Endothelial cell of umbilical vein (primary cell): ENCODE results near the gene CACNB1. TPM values are rescaled to one million over a fixed set of nuclear protein-coding genes. Genes with fewer than 3 reads are reported as not detected.

Experiments
- BruUV-seq: library from RNA; stranded (reverse); fragments of 400-500 nt; replicated peaks from 2 replicates; lab custom pipeline; 2021; lab: Mats Ljungman, UMichigan
- CTCF ChIA-PET: fragments of 300-600, 350-600 bp; sonication (Branson Sonifier 250); formaldehyde crosslinking; loops from one replicate; lab custom pipeline; 2021; ENCODE audit warnings: antibody characterized with exemption, inconsistent platforms; lab: Charles Lee
- POLR2A ChIA-PET: fragments of 300-600, 350-600 bp; sonication (Branson Sonifier 250); formaldehyde crosslinking; loops from one replicate; lab custom pipeline; 2021; ENCODE audit warnings: antibody characterized with exemption, inconsistent platforms; lab: Charles Lee
- DNase-seq: peaks from one replicate; pipeline ENCODE4 v3.0.0-alpha.2; 2011; ENCODE audit warnings: low read depth, low spot score
- FAIRE-seq: peaks from 2 replicates; lab custom pipeline; 2011; peaks lifted over from hg19 to GRCh38; lab: Jason Lieb, UNC
- H2AFZ ChIP-seq: 2 replicates; pipeline ENCODE4 v1.6.0; 2012; ENCODE audit warnings: low read depth, low read length, control low read depth, inconsistent platforms
- H3K27ac ChIP-seq: 2 replicates; pipeline ENCODE4 v1.5.1; 2011; ENCODE audit warnings: low read depth, mild to moderate bottlenecking, control low read depth, low read length, moderate library complexity; ENCODE audit not compliant: insufficient read depth
- H3K27me3 ChIP-seq, 2 experiments: 2 replicates each; pipeline versions ENCODE4 v1.6.0 to v1.6.1; 2011; ENCODE audit warnings: low read length in 2 of 2, mixed read lengths in 1 of 2; ENCODE audit not compliant: control insufficient read depth in 2 of 2, insufficient read depth in 2 of 2
- H3K36me3 ChIP-seq, 2 experiments: 2 replicates in 1 of 2; 3 replicates in 1 of 2; pipeline ENCODE4 v1.5.1; 2011; ENCODE audit warnings: low read length in 2 of 2, mild to moderate bottlenecking in 1 of 2, moderate library complexity in 1 of 2; ENCODE audit not compliant: control insufficient read depth in 2 of 2, insufficient read depth in 2 of 2; ENCODE audit errors: extremely low read depth in 1 of 2
- H3K4me1 ChIP-seq: 3 replicates; pipeline ENCODE4 v1.5.1; 2011; ENCODE audit warnings: mild to moderate bottlenecking, low read length; ENCODE audit not compliant: control insufficient read depth, insufficient read depth; ENCODE audit errors: extremely low read depth
- H3K4me2 ChIP-seq: 2 replicates; pipeline ENCODE4 v1.6.1; 2011; ENCODE audit warnings: low read length, control low read depth, mixed read lengths; ENCODE audit not compliant: insufficient read depth
- H3K4me3 ChIP-seq, 3 experiments: fragments of 200-600 bp in 1 of 3; sonication (generic), shearing (Covaris generic) in 1 of 3; replicated peaks in 1 of 3; 2 replicates each; pipeline ENCODE4 v1.5.1; 2011 to 2016; ENCODE audit warnings: control low read depth in 3 of 3, low read length in 3 of 3, mild to moderate bottlenecking in 2 of 3, inconsistent platforms in 1 of 3, low read depth in 1 of 3, moderate library complexity in 1 of 3; ENCODE audit not compliant: insufficient read depth in 1 of 3
- H3K79me2 ChIP-seq: 2 replicates; pipeline ENCODE4 v1.6.0; 2012; ENCODE audit warnings: low read length, inconsistent platforms; ENCODE audit not compliant: control insufficient read depth, insufficient read depth
- H3K9ac ChIP-seq: replicated peaks from 2 replicates; pipeline ENCODE3; 2011; ENCODE audit warnings: low read length, control low read depth; ENCODE audit not compliant: insufficient read depth; ENCODE audit errors: extremely low read depth
- H3K9me1 ChIP-seq: replicated peaks from 3 replicates; pipeline ENCODE4 v1.6.0; 2011; ENCODE audit warnings: mild to moderate bottlenecking, low read length; ENCODE audit not compliant: control insufficient read depth, insufficient read depth; ENCODE audit errors: extremely low read depth
- H3K9me3 ChIP-seq: replicated peaks from 2 replicates; pipeline ENCODE4 v1.5.1; 2012; ENCODE audit warnings: low read length, inconsistent platforms; ENCODE audit not compliant: control insufficient read depth, insufficient read depth
- H4K20me1 ChIP-seq: replicated peaks from 2 replicates; pipeline ENCODE3; 2011; ENCODE audit warnings: mild to moderate bottlenecking, low read length; ENCODE audit not compliant: control insufficient read depth, insufficient read depth; ENCODE audit errors: extremely low read depth
- EZH2 ChIP-seq: IDR thresholded peaks from 2 replicates; pipeline ENCODE4 v1.6.1; 2012; ENCODE audit warnings: borderline replicate concordance, low read depth, mild to moderate bottlenecking, moderate library complexity, low read length, inconsistent platforms; ENCODE audit not compliant: severe bottlenecking
- JUN ChIP-seq: IDR thresholded peaks from 2 replicates; pipeline ENCODE4 v1.6.1; 2011; ENCODE audit warnings: borderline replicate concordance, low read depth; ENCODE audit not compliant: insufficient read length, insufficient read depth
- dilution Hi-C: fragments of 300-500 bp; cut with MboI; formaldehyde crosslinking; loops from one replicate; pipeline ENCODE4 v1.15.0; 2019; ENCODE audit warnings: low sequenced_read_pairs; ENCODE audit not compliant: extremely low pct_ligation_motif_present
- intact Hi-C: fragments of 100-400 bp; cut with micrococcal nuclease; formaldehyde crosslinking; loops from one replicate; pipeline ENCODE4 v1.10.0; 2022
- polyA plus RNA-seq, 4 experiments: library from polyadenylated mRNA; depleted of rRNA in 3 of 4; stranded (reverse) in 3 of 4; unstranded in 1 of 4; fragments of >200 nt; gene quantifications; 2 replicates each; pipeline versions ENCODE4 v1.2.1 to v1.2.3, GENCODE V29; 2011 to 2012; ENCODE audit warnings: missing spikeins in 1 of 4
- total RNA-seq: library from RNA; stranded (reverse); gene quantifications from 2 replicates; pipeline ENCODE4 v1.2.3, GENCODE V29; 2021
- TF ChIP-seq, protein P1 (sequence below), 2 donors: IDR thresholded peaks; 1 replicate in 1 of 2; 2 replicates in 1 of 2; pipeline ENCODE4 v1.5.1; 2011; ENCODE audit warnings: low read length in 2 of 2, mild to moderate bottlenecking in 2 of 2, moderate library complexity in 2 of 2, control low read depth in 1 of 2, inconsistent platforms in 1 of 2, low read depth in 1 of 2; ENCODE audit not compliant: insufficient read depth in 1 of 2; ENCODE audit errors: extremely low read depth in 1 of 2

CACNB1 gene
- total and polyA plus RNA-seq, 2 donors (not counting 3 experiments of a cell fraction or from before 2014, with no cell fraction given), result 4.7 to 12.3 TPM

DNA sequence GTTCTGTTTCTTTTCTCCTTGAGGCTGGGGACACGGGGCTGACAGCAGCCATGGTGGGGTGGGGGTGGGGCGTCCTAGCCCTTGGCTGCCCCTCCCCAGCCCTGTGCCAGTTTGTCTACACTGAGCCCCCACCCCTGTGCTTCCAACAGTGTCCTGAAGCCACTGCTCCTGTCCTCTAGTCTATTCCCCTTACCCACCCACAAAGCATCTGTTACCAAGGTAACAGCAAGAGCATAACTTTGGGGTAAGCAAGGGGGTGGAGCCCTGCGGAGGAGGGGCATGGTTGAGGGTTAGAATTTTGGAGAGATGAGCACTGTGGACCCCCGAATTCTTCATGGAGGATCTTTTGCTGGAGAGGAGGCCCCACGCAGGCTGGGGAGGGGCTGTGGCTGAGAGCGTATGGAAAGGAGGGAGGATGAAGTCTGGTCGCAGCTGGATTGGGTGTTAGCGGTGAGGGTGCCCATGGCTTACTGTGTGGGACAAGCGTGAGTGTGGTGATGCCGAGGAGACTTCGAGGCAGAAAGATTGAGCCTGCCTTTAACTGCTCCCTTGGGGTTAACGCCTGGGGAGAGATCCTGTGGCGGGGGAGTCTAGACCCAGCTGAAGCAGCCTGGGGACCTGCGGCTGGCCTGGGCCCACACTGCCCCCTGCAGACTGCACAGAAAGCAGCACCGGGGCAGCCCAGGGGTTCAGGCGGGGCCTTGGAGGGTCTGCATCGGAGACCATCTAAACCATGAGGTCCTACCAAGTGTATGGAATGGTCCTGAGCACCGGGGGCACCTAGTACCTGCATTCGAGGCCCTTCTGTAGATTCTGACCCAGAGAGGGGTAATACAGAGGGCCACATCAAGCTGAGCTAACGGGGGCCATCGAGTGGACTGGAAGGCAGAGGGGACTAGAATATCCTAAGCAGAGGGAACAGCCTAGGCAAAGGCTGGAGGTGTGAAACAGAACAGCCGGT lies 34.4 kb upstream of the CACNB1 start:
- POLR2A ChIA-PET, result no interaction called here

More for the DNA sequence above, 34.4 kb upstream of the CACNB1 start:
- Histone ChIP-seq H4K20me1 (no peaks in the 10 kb centered on the region), H3K9ac (no peak overlapping the region), H3K36me3 (no peaks in the 10 kb centered on the region), H3K27ac (no peak overlapping the region), H3K9me3 (no peaks in the 10 kb centered on the region), H3K4me2 (no peak overlapping the region), H3K4me1 (peaks cover 6% of the 10 kb centered on the region), H3K9me1 (no peaks in the 10 kb centered on the region), H3K79me2 (no peaks in the 10 kb centered on the region), H3K27me3 (peaks cover 2 to 4% of the 10 kb centered on the region in 2 experiments), H3K4me3 (no peak overlapping the region), H2AFZ (peak overlapping the region; percentile 12)
- peak; percentile 31 for FAIRE-seq
- TF ChIP-seq JUN, result no peak
- TF ChIP-seq, protein P1, sequence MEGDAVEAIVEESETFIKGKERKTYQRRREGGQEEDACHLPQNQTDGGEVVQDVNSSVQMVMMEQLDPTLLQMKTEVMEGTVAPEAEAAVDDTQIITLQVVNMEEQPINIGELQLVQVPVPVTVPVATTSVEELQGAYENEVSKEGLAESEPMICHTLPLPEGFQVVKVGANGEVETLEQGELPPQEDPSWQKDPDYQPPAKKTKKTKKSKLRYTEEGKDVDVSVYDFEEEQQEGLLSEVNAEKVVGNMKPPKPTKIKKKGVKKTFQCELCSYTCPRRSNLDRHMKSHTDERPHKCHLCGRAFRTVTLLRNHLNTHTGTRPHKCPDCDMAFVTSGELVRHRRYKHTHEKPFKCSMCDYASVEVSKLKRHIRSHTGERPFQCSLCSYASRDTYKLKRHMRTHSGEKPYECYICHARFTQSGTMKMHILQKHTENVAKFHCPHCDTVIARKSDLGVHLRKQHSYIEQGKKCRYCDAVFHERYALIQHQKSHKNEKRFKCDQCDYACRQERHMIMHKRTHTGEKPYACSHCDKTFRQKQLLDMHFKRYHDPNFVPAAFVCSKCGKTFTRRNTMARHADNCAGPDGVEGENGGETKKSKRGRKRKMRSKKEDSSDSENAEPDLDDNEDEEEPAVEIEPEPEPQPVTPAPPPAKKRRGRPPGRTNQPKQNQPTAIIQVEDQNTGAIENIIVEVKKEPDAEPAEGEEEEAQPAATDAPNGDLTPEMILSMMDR (IDR thresholded peaks at IDR 0.05; ENCODE audit: extremely low read depth in 1 of 2, insufficient read depth in 1 of 2, low read depth in 1 of 2, low read length in 2 of 2), result peak; percentile 81 to 90
- TF ChIP-seq EZH2, result peak; percentile 41
- CTCF ChIA-PET, result interaction anchor here (0.5 to 4.9 kb wide), 26 partner anchors 10 to 253 kb away, joined by 3 to 112 read pairs (median 6); partner anchors contain the start of genes ARL5C and RPL19
- dilution Hi-C loops, result no loop called here
- intact Hi-C loops, result loop anchor here (1.0 to 2.0 kb wide), 2 partner anchors 67 to 79 kb away; no protein-coding TSS in a partner anchor
- no TSS peak for BruUV-seq
- peak; percentile 26 for DNase-seq
